Endothelial cell of umbilical vein (primary cell): ENCODE measurements around the gene TLNRD1. TPM values are rescaled to one million over a fixed set of nuclear protein-coding genes. Genes with fewer than 3 reads are reported as not detected.

Experiments
- BruUV-seq: library from RNA; stranded (reverse); fragments of 400-500 nt; replicated peaks from 2 replicates; lab custom pipeline; 2021; lab: Mats Ljungman, UMichigan
- CTCF ChIA-PET: fragments of 300-600, 350-600 bp; sonication (Branson Sonifier 250); formaldehyde crosslinking; loops from one replicate; lab custom pipeline; 2021; ENCODE audit warnings: antibody characterized with exemption, inconsistent platforms; lab: Charles Lee
- POLR2A ChIA-PET: fragments of 300-600, 350-600 bp; sonication (Branson Sonifier 250); formaldehyde crosslinking; loops from one replicate; lab custom pipeline; 2021; ENCODE audit warnings: antibody characterized with exemption, inconsistent platforms; lab: Charles Lee
- DNase-seq: peaks from one replicate; pipeline ENCODE4 v3.0.0-alpha.2; 2011; ENCODE audit warnings: low read depth, low spot score
- FAIRE-seq: peaks from 2 replicates; lab custom pipeline; 2011; peaks lifted over from hg19 to GRCh38; lab: Jason Lieb, UNC
- H2AFZ ChIP-seq: 2 replicates; pipeline ENCODE4 v1.6.0; 2012; ENCODE audit warnings: low read depth, low read length, control low read depth, inconsistent platforms
- H3K27ac ChIP-seq: 2 replicates; pipeline ENCODE4 v1.5.1; 2011; ENCODE audit warnings: low read depth, mild to moderate bottlenecking, control low read depth, low read length, moderate library complexity; ENCODE audit not compliant: insufficient read depth
- H3K27me3 ChIP-seq, 2 experiments: 2 replicates each; pipeline versions ENCODE4 v1.6.0 to v1.6.1; 2011; ENCODE audit warnings: low read length in 2 of 2, mixed read lengths in 1 of 2; ENCODE audit not compliant: control insufficient read depth in 2 of 2, insufficient read depth in 2 of 2
- H3K36me3 ChIP-seq, 2 experiments: 2 replicates in 1 of 2; 3 replicates in 1 of 2; pipeline ENCODE4 v1.5.1; 2011; ENCODE audit warnings: low read length in 2 of 2, mild to moderate bottlenecking in 1 of 2, moderate library complexity in 1 of 2; ENCODE audit not compliant: control insufficient read depth in 2 of 2, insufficient read depth in 2 of 2; ENCODE audit errors: extremely low read depth in 1 of 2
- H3K4me1 ChIP-seq: 3 replicates; pipeline ENCODE4 v1.5.1; 2011; ENCODE audit warnings: mild to moderate bottlenecking, low read length; ENCODE audit not compliant: control insufficient read depth, insufficient read depth; ENCODE audit errors: extremely low read depth
- H3K4me2 ChIP-seq: 2 replicates; pipeline ENCODE4 v1.6.1; 2011; ENCODE audit warnings: low read length, control low read depth, mixed read lengths; ENCODE audit not compliant: insufficient read depth
- H3K4me3 ChIP-seq, 3 experiments: fragments of 200-600 bp in 1 of 3; sonication (generic), shearing (Covaris generic) in 1 of 3; replicated peaks in 1 of 3; 2 replicates each; pipeline ENCODE4 v1.5.1; 2011 to 2016; ENCODE audit warnings: control low read depth in 3 of 3, low read length in 3 of 3, mild to moderate bottlenecking in 2 of 3, inconsistent platforms in 1 of 3, low read depth in 1 of 3, moderate library complexity in 1 of 3; ENCODE audit not compliant: insufficient read depth in 1 of 3
- H3K79me2 ChIP-seq: 2 replicates; pipeline ENCODE4 v1.6.0; 2012; ENCODE audit warnings: low read length, inconsistent platforms; ENCODE audit not compliant: control insufficient read depth, insufficient read depth
- H3K9ac ChIP-seq: replicated peaks from 2 replicates; pipeline ENCODE3; 2011; ENCODE audit warnings: low read length, control low read depth; ENCODE audit not compliant: insufficient read depth; ENCODE audit errors: extremely low read depth
- H3K9me1 ChIP-seq: replicated peaks from 3 replicates; pipeline ENCODE4 v1.6.0; 2011; ENCODE audit warnings: mild to moderate bottlenecking, low read length; ENCODE audit not compliant: control insufficient read depth, insufficient read depth; ENCODE audit errors: extremely low read depth
- H3K9me3 ChIP-seq: replicated peaks from 2 replicates; pipeline ENCODE4 v1.5.1; 2012; ENCODE audit warnings: low read length, inconsistent platforms; ENCODE audit not compliant: control insufficient read depth, insufficient read depth
- H4K20me1 ChIP-seq: replicated peaks from 2 replicates; pipeline ENCODE3; 2011; ENCODE audit warnings: mild to moderate bottlenecking, low read length; ENCODE audit not compliant: control insufficient read depth, insufficient read depth; ENCODE audit errors: extremely low read depth
- EZH2 ChIP-seq: IDR thresholded peaks from 2 replicates; pipeline ENCODE4 v1.6.1; 2012; ENCODE audit warnings: borderline replicate concordance, low read depth, mild to moderate bottlenecking, moderate library complexity, low read length, inconsistent platforms; ENCODE audit not compliant: severe bottlenecking
- FOS ChIP-seq: IDR thresholded peaks from 2 replicates; pipeline ENCODE4 v1.6.1; 2011; ENCODE audit warnings: mild to moderate bottlenecking, low read length, moderate library complexity, borderline replicate concordance; ENCODE audit not compliant: insufficient read depth
- GATA2 ChIP-seq: IDR thresholded peaks from 2 replicates; pipeline ENCODE4 v1.7.0; 2011; ENCODE audit warnings: low read depth, mild to moderate bottlenecking, moderate library complexity, mixed read lengths, low read length; ENCODE audit not compliant: insufficient read length, insufficient read depth
- JUN ChIP-seq: IDR thresholded peaks from 2 replicates; pipeline ENCODE4 v1.6.1; 2011; ENCODE audit warnings: borderline replicate concordance, low read depth; ENCODE audit not compliant: insufficient read length, insufficient read depth
- MYC ChIP-seq: IDR thresholded peaks from one replicate; pipeline ENCODE4 v1.6.1; 2011; ENCODE audit warnings: mild to moderate bottlenecking, low read depth, low read length
- POLR2A ChIP-seq: IDR thresholded peaks from 2 replicates; pipeline ENCODE4 v1.6.1; 2012; ENCODE audit warnings: low read depth, mild to moderate bottlenecking, control low read depth, low read length
- POLR2AphosphoS5 ChIP-seq: IDR thresholded peaks from 2 replicates; pipeline ENCODE4 v1.6.1; 2012; ENCODE audit warnings: low read depth, mild to moderate bottlenecking, control low read depth, low read length, moderate library complexity; ENCODE audit not compliant: insufficient read depth
- dilution Hi-C: fragments of 300-500 bp; cut with MboI; formaldehyde crosslinking; loops from one replicate; pipeline ENCODE4 v1.15.0; 2019; ENCODE audit warnings: low sequenced_read_pairs; ENCODE audit not compliant: extremely low pct_ligation_motif_present
- intact Hi-C: fragments of 100-400 bp; cut with micrococcal nuclease; formaldehyde crosslinking; loops from one replicate; pipeline ENCODE4 v1.10.0; 2022
- polyA plus RNA-seq, 4 experiments: library from polyadenylated mRNA; depleted of rRNA in 3 of 4; stranded (reverse) in 3 of 4; unstranded in 1 of 4; fragments of >200 nt; gene quantifications; 2 replicates each; pipeline versions ENCODE4 v1.2.1 to v1.2.3, GENCODE V29; 2011 to 2012; ENCODE audit warnings: missing spikeins in 1 of 4
- total RNA-seq: library from RNA; stranded (reverse); gene quantifications from 2 replicates; pipeline ENCODE4 v1.2.3, GENCODE V29; 2021
- TF ChIP-seq, protein P1 (sequence below), 2 donors: IDR thresholded peaks; 1 replicate in 1 of 2; 2 replicates in 1 of 2; pipeline ENCODE4 v1.5.1; 2011; ENCODE audit warnings: low read length in 2 of 2, mild to moderate bottlenecking in 2 of 2, moderate library complexity in 2 of 2, control low read depth in 1 of 2, inconsistent platforms in 1 of 2, low read depth in 1 of 2; ENCODE audit not compliant: insufficient read depth in 1 of 2; ENCODE audit errors: extremely low read depth in 1 of 2
- TF ChIP-seq, protein P2 (sequence below): IDR thresholded peaks from 2 replicates; pipeline ENCODE4 v1.6.1; 2011; ENCODE audit not compliant: insufficient read depth, insufficient read length

Gene TLNRD1
- total and polyA plus RNA-seq, 2 donors (not counting 3 experiments of a cell fraction or from before 2014, with no cell fraction given), result 17.8 to 33.0 TPM

DNA sequence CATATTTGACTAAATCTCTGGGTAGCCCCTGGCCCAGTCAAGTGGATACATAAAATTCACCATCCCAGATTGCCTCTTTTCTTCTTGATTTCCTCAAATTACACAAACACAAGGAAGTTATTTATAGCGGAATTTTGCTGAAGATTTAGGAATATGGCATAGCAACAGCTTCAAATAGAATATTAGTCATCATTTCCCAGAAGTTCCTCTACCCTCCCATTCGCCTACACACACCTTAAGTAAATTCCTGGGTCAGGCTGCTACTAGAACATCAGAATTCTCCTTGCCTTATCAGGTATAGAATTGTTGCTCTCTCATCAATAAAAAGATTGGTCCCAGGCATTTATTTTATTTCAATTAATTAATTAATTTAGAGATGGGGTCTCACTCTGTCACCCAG lies 42.7 kb upstream of the TLNRD1 start:
- TF ChIP-seq POLR2AphosphoS5 (no peak), JUN (no peak), MYC (no peak), POLR2A (no peak), GATA2 (no peak), EZH2 (no peak), FOS (no peak)
- TF ChIP-seq, protein P1, sequence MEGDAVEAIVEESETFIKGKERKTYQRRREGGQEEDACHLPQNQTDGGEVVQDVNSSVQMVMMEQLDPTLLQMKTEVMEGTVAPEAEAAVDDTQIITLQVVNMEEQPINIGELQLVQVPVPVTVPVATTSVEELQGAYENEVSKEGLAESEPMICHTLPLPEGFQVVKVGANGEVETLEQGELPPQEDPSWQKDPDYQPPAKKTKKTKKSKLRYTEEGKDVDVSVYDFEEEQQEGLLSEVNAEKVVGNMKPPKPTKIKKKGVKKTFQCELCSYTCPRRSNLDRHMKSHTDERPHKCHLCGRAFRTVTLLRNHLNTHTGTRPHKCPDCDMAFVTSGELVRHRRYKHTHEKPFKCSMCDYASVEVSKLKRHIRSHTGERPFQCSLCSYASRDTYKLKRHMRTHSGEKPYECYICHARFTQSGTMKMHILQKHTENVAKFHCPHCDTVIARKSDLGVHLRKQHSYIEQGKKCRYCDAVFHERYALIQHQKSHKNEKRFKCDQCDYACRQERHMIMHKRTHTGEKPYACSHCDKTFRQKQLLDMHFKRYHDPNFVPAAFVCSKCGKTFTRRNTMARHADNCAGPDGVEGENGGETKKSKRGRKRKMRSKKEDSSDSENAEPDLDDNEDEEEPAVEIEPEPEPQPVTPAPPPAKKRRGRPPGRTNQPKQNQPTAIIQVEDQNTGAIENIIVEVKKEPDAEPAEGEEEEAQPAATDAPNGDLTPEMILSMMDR (IDR thresholded peaks at IDR 0.05; ENCODE audit: extremely low read depth in 1 of 2, insufficient read depth in 1 of 2, low read depth in 1 of 2, low read length in 2 of 2), result no peak
- TF ChIP-seq, protein P2, sequence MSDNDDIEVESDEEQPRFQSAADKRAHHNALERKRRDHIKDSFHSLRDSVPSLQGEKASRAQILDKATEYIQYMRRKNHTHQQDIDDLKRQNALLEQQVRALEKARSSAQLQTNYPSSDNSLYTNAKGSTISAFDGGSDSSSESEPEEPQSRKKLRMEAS, result no peak
- no peaks in the 10 kb centered on the region for H3K4me1 ChIP-seq
- no peaks in the 10 kb centered on the region for H3K27me3 ChIP-seq
- intact Hi-C loops, result no loop called here
- BruUV-seq, result no TSS peak
- no peaks in the 10 kb centered on the region for H3K9me1 ChIP-seq
- peaks cover 0 to 3% of the 10 kb centered on the region in 2 experiments for H3K36me3 ChIP-seq
- no peak for FAIRE-seq
- no peak overlapping the region for H3K9ac ChIP-seq
- CTCF ChIA-PET, result interaction anchor here (0.6 to 2.8 kb wide), 3 partner anchors 10 to 12 kb away, joined by 4 to 16 read pairs (median 5); no protein-coding TSS in a partner anchor
- H3K4me3 ChIP-seq, result no peak overlapping the region
- POLR2A ChIA-PET, result no interaction called here
- H2AFZ ChIP-seq, result no peak overlapping the region
- H3K27ac ChIP-seq, result no peak overlapping the region
- no peaks in the 10 kb centered on the region for H3K9me3 ChIP-seq
- dilution Hi-C loops, result no loop called here
- no peaks in the 10 kb centered on the region for H3K79me2 ChIP-seq
- no peak for DNase-seq
- no peak overlapping the region for H3K4me2 ChIP-seq
- no peaks in the 10 kb centered on the region for H4K20me1 ChIP-seq
